ENCODE measurements around the gene CLEC11A.
"Not testable (repeated sequence)": the region's sequence is repeated elsewhere in the genome, so short reads cannot be mapped to it uniquely, and the experiment has no call there.

CLEC11A gene

DNA sequence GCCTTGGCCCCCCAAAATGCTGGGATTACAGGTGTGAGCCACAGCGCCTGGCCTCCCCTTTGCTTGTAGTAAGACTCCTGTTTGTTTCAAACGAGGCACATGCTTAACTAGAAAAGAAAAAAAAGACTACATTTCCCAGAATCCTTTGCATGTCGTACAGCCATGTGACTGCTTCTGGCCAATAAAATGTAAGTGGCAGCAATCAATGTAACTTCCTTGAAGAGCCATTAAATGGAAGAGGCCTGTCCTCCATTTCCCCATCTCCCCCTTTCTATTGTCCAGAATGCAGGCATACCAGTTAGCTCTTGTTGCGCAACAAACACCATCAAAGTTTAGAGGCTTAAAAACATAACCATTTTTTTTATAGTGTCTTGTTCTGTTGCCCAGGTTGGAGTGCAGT lies 36.7 kb downstream of the CLEC11A start:
- H3K4me1 ChIP-seq (ENCODE audit: control insufficient read depth, insufficient read depth, low read depth, low read length) = no peaks in the 10 kb centered on the region
- no peak overlapping the region for H2BK15ac ChIP-seq (ENCODE audit: low read depth, poor library complexity, severe bottlenecking)
- H4K8ac ChIP-seq (ENCODE audit: low read length) = no peak overlapping the region
- no peak overlapping the region for H3K4me3 ChIP-seq (ENCODE audit: insufficient read depth in 1 of 2, low read depth in 1 of 2, low read length in 2 of 2)
- peaks cover 0 to 6% of the 10 kb centered on the region in 2 experiments for H3K27me3 ChIP-seq (ENCODE audit: control insufficient read depth in 1 of 2, insufficient read depth in 1 of 2, low read length in 2 of 2)
- no peak overlapping the region for H3K14ac ChIP-seq (ENCODE audit: low read length in 2 of 2)
- no peak overlapping the region for H3K23ac ChIP-seq (ENCODE audit: low read length in 2 of 2)
- no peak overlapping the region for H2AFZ ChIP-seq (ENCODE audit: low read depth, low read length)
- no peaks in the 10 kb centered on the region for H3K36me3 ChIP-seq (ENCODE audit: control insufficient read depth in 1 of 2, insufficient read depth in 2 of 2, low read depth in 1 of 2, low read length in 2 of 2)
- no peak overlapping the region for H2BK5ac ChIP-seq (ENCODE audit: low read depth, low read length, poor library complexity, severe bottlenecking)
- no peak overlapping the region for H3K4ac ChIP-seq (ENCODE audit: low read depth in 1 of 2, low read length in 2 of 2)
- H3K9me3 ChIP-seq (ENCODE audit: control insufficient read depth, low read length) = no peaks in the 10 kb centered on the region
- WGBS = 36% methylated on average over 3 of the region's 4 CpGs
- H2BK12ac ChIP-seq (ENCODE audit: low read length in 2 of 2) = no peak overlapping the region
- no peak overlapping the region for H4K91ac ChIP-seq (ENCODE audit: low read length)
- no peaks in the 10 kb centered on the region for H3K79me1 ChIP-seq (replicated peaks; ENCODE audit: low read length, poor library complexity, severe bottlenecking)
- DNase-seq = no peak
- H3K27ac ChIP-seq (ENCODE audit: low read length, poor library complexity, severe bottlenecking) = no peak overlapping the region
- H2AK5ac ChIP-seq (ENCODE audit: low read length, severe bottlenecking) = no peak overlapping the region
- no peak overlapping the region for H3K9ac ChIP-seq (ENCODE audit: low read length)
- no peak overlapping the region for H3K4me2 ChIP-seq (ENCODE audit: low read length, poor library complexity, severe bottlenecking)
- H3K18ac ChIP-seq (ENCODE audit: low read depth in 1 of 2, low read length in 2 of 2) = no peak overlapping the region
- no peak overlapping the region for H2BK120ac ChIP-seq (ENCODE audit: low read depth, low read length)

DNA sequence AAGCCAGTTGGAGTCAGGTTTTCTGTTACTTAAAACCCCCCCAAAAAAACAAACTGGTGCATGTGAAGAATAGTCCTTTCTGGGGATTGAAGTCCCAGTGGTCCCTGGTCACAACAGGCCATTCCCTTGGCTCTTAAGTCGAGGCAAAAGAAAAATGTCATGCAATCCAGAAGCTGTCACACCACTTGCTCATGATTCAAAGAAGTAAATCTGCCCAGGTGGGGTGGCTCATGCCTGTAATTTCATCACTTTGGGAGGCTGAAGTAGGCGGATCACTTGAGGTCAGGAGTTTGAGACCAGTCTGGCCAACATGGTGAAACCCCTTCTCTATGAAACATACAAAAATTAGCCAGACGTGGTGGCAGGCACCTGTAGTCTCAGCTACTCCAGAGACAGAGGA lies 38.3 kb downstream of the CLEC11A start:
- not testable (repeated sequence) for H3K9ac ChIP-seq (ENCODE audit: low read length); H3K4me3 ChIP-seq (ENCODE audit: insufficient read depth in 1 of 2, low read depth in 1 of 2, low read length in 2 of 2); H2AK5ac ChIP-seq (ENCODE audit: low read length, severe bottlenecking); H3K79me1 ChIP-seq (replicated peaks; ENCODE audit: low read length, poor library complexity, severe bottlenecking); H3K4me1 ChIP-seq (ENCODE audit: control insufficient read depth, insufficient read depth, low read depth, low read length); H3K4ac ChIP-seq (ENCODE audit: low read depth in 1 of 2, low read length in 2 of 2); H3K14ac ChIP-seq (ENCODE audit: low read length in 2 of 2); H3K9me3 ChIP-seq (ENCODE audit: control insufficient read depth, low read length); H3K4me2 ChIP-seq (ENCODE audit: low read length, poor library complexity, severe bottlenecking); H2BK12ac ChIP-seq (ENCODE audit: low read length in 2 of 2); H2BK5ac ChIP-seq (ENCODE audit: low read depth, low read length, poor library complexity, severe bottlenecking); H3K27me3 ChIP-seq (ENCODE audit: control insufficient read depth in 1 of 2, insufficient read depth in 1 of 2, low read length in 2 of 2); DNase-seq; H2BK15ac ChIP-seq (ENCODE audit: low read depth, poor library complexity, severe bottlenecking); H3K23ac ChIP-seq (ENCODE audit: low read length in 2 of 2); H2BK120ac ChIP-seq (ENCODE audit: low read depth, low read length); H3K36me3 ChIP-seq (ENCODE audit: control insufficient read depth in 1 of 2, insufficient read depth in 2 of 2, low read depth in 1 of 2, low read length in 2 of 2); H2AFZ ChIP-seq (ENCODE audit: low read depth, low read length); H3K27ac ChIP-seq (ENCODE audit: low read length, poor library complexity, severe bottlenecking); H4K91ac ChIP-seq (ENCODE audit: low read length); H3K18ac ChIP-seq (ENCODE audit: low read depth in 1 of 2, low read length in 2 of 2); H4K8ac ChIP-seq (ENCODE audit: low read length)
- 34% methylated on average over 3 of the region's 3 CpGs for WGBS

DNA sequence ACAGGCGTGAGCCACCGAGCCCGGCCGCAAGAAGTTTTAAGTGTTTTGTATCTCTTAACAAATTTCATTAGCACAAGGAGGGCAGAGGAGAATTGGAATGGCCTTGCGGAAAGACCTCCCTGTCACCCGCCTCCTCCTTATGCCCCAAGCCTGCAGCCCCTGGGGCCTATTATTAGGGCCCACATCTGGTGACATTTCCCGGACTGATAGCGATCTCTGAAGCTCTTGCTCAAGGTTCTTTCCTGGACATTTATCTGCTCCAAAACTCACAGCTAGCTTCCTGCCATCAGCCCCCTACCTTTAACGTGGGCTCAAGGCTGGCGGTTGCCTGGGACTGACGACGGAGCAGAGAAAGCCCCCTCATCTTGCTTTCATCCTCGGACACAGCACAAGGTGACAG lies 40.4 kb downstream of the CLEC11A start:
- not testable (repeated sequence) for H3K36me3 ChIP-seq (ENCODE audit: control insufficient read depth in 1 of 2, insufficient read depth in 2 of 2, low read depth in 1 of 2, low read length in 2 of 2); H3K18ac ChIP-seq (ENCODE audit: low read depth in 1 of 2, low read length in 2 of 2); H3K4me2 ChIP-seq (ENCODE audit: low read length, poor library complexity, severe bottlenecking); H3K4me3 ChIP-seq (ENCODE audit: insufficient read depth in 1 of 2, low read depth in 1 of 2, low read length in 2 of 2); H2BK12ac ChIP-seq (ENCODE audit: low read length in 2 of 2); H2AK5ac ChIP-seq (ENCODE audit: low read length, severe bottlenecking); H3K14ac ChIP-seq (ENCODE audit: low read length in 2 of 2); H2AFZ ChIP-seq (ENCODE audit: low read depth, low read length); H3K4me1 ChIP-seq (ENCODE audit: control insufficient read depth, insufficient read depth, low read depth, low read length); H3K27me3 ChIP-seq (ENCODE audit: control insufficient read depth in 1 of 2, insufficient read depth in 1 of 2, low read length in 2 of 2); DNase-seq; H2BK5ac ChIP-seq (ENCODE audit: low read depth, low read length, poor library complexity, severe bottlenecking); H3K27ac ChIP-seq (ENCODE audit: low read length, poor library complexity, severe bottlenecking); H3K9me3 ChIP-seq (ENCODE audit: control insufficient read depth, low read length); H3K79me1 ChIP-seq (replicated peaks; ENCODE audit: low read length, poor library complexity, severe bottlenecking); H2BK15ac ChIP-seq (ENCODE audit: low read depth, poor library complexity, severe bottlenecking); H4K91ac ChIP-seq (ENCODE audit: low read length); H2BK120ac ChIP-seq (ENCODE audit: low read depth, low read length); H3K9ac ChIP-seq (ENCODE audit: low read length); H3K23ac ChIP-seq (ENCODE audit: low read length in 2 of 2); H4K8ac ChIP-seq (ENCODE audit: low read length); H3K4ac ChIP-seq (ENCODE audit: low read depth in 1 of 2, low read length in 2 of 2)
- WGBS = 83% methylated on average over 6 of the region's 13 CpGs

DNA sequence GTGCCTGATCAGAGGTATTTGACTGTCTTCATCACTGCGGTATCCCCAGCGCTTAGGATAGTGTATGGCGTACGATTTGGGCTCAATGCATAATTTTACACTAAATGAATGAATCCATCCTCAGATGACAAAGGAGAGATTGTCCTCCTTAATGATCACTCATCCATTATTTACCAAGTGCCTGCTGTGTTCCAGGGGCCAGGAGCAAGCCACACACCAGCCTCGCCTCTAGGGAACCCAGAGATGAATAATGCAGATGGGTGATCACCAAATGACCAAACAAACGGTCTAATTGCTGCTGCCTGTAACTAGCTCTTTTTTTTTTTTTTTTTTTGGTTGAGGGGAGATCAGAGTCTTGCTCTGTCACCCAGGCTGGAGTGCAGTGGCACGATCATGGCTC lies 41.2 kb downstream of the CLEC11A start:
- Histone ChIP-seq H3K14ac (ENCODE audit: low read length in 2 of 2) (no peak overlapping the region), H2BK120ac (ENCODE audit: low read depth, low read length) (no peak overlapping the region), H3K4me1 (ENCODE audit: control insufficient read depth, insufficient read depth, low read depth, low read length) (no peaks in the 10 kb centered on the region), H3K36me3 (ENCODE audit: control insufficient read depth in 1 of 2, insufficient read depth in 2 of 2, low read depth in 1 of 2, low read length in 2 of 2) (no peaks in the 10 kb centered on the region), H4K8ac (ENCODE audit: low read length) (no peak overlapping the region), H4K91ac (ENCODE audit: low read length) (no peak overlapping the region), H3K9me3 (ENCODE audit: control insufficient read depth, low read length) (no peaks in the 10 kb centered on the region), H3K4ac (ENCODE audit: low read depth in 1 of 2, low read length in 2 of 2) (no peak overlapping the region), H2BK5ac (ENCODE audit: low read depth, low read length, poor library complexity, severe bottlenecking) (no peak overlapping the region), H2AK5ac (ENCODE audit: low read length, severe bottlenecking) (no peak overlapping the region), H2BK15ac (ENCODE audit: low read depth, poor library complexity, severe bottlenecking) (no peak overlapping the region), H3K23ac (ENCODE audit: low read length in 2 of 2) (no peak overlapping the region), H3K27me3 (ENCODE audit: control insufficient read depth in 1 of 2, insufficient read depth in 1 of 2, low read length in 2 of 2) (peaks cover 0 to 5% of the 10 kb centered on the region in 2 experiments), H3K18ac (ENCODE audit: low read depth in 1 of 2, low read length in 2 of 2) (no peak overlapping the region), H3K9ac (ENCODE audit: low read length) (no peak overlapping the region), H3K27ac (ENCODE audit: low read length, poor library complexity, severe bottlenecking) (no peak overlapping the region), H2BK12ac (ENCODE audit: low read length in 2 of 2) (no peak overlapping the region), H3K4me2 (ENCODE audit: low read length, poor library complexity, severe bottlenecking) (no peak overlapping the region), H2AFZ (ENCODE audit: low read depth, low read length) (no peak overlapping the region), H3K4me3 (ENCODE audit: insufficient read depth in 1 of 2, low read depth in 1 of 2, low read length in 2 of 2) (no peak overlapping the region), H3K79me1 (replicated peaks; ENCODE audit: low read length, poor library complexity, severe bottlenecking) (no peaks in the 10 kb centered on the region)
- 89% methylated on average over 5 of the region's 7 CpGs for WGBS
- DNase-seq = no peak
